Hematopoietic multipotent progenitor cell (in vitro differentiated cells): ENCODE data around the gene STX17. TPM values are rescaled to one million over a fixed set of nuclear protein-coding genes. Genes with fewer than 3 reads are reported as not detected.

Experiments used
- total RNA-seq: library from RNA; depleted of rRNA; stranded (reverse); fragments of >200 nt; gene quantifications from one replicate; pipeline ENCODE4 v1.2.3, GENCODE V29; 2012

STX17 gene
- total RNA-seq, 1 donor = 15.1 TPM

Other genes starting within 250 kb of the STX17 start
- 5.1 TPM for gene NR4A3, start 84.8 kb upstream of the STX17 start, total RNA-seq
- gene ERP44, start 192.3 kb downstream of the STX17 start, total RNA-seq = 4.8 TPM
- 23.4 TPM for gene INVS, start 192.6 kb downstream of the STX17 start, total RNA-seq